SU-DHL-6 (cell line): ENCODE measurements around the gene GLE1.

Experiments
- EZH2phosphoT487 ChIP-seq: fragments of 200-600 bp; sonication (generic), shearing (Covaris generic); conservative IDR thresholded peaks from 2 replicates; pipeline ENCODE4 v1.6.1; 2018; ENCODE audit warnings: mild to moderate bottlenecking, antibody characterized with exemption, low read length, moderate library complexity, mixed read lengths
- TF ChIP-seq, protein P1 (sequence below): fragments of 200-600 bp; sonication (generic); IDR thresholded peaks from one replicate; pipeline ENCODE4 v1.5.1; 2017; ENCODE audit warnings: antibody characterized with exemption, mild to moderate bottlenecking, low read length, moderate library complexity; ENCODE audit not compliant: insufficient read depth, poor library complexity, severe bottlenecking

DNA sequence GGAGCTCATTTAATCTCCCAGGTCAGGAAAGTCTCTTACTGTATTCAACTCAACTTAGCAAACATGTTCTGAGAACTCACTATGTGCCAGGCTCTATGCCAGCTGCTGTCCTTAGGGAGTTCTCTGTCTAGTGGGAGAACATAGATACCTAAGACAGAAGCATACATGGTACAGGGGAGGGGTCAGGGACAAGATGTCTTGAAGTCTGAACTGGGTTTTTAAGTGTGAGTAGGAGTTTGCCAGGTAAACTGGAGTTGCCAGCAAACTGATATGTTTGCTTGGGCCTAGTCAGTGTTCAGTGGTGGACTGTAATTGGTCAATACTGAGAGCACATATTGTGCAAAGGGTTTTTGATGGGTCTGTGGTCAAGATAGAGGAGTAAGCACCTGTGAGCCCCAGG lies 18.3 kb upstream of the GLE1 start:
- TF ChIP-seq, protein P1, sequence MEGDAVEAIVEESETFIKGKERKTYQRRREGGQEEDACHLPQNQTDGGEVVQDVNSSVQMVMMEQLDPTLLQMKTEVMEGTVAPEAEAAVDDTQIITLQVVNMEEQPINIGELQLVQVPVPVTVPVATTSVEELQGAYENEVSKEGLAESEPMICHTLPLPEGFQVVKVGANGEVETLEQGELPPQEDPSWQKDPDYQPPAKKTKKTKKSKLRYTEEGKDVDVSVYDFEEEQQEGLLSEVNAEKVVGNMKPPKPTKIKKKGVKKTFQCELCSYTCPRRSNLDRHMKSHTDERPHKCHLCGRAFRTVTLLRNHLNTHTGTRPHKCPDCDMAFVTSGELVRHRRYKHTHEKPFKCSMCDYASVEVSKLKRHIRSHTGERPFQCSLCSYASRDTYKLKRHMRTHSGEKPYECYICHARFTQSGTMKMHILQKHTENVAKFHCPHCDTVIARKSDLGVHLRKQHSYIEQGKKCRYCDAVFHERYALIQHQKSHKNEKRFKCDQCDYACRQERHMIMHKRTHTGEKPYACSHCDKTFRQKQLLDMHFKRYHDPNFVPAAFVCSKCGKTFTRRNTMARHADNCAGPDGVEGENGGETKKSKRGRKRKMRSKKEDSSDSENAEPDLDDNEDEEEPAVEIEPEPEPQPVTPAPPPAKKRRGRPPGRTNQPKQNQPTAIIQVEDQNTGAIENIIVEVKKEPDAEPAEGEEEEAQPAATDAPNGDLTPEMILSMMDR = no peak
- no peak for TF ChIP-seq EZH2phosphoT487
